Esophagus squamous epithelium (tissue), 4 donors: Measurements from ENCODE around the gene ARHGAP4.

Experiments
- CTCF ChIP-seq, 6 experiments: fragments of 450-650 bp in 4 of 6; fragments of 200-600 bp in 2 of 6; sonication (generic) in 2 of 6; IDR thresholded peaks; one replicate each; pipeline ENCODE4 v1.5.1; 2016 to 2019; ENCODE audit warnings: antibody characterized with exemption in 6 of 6, mild to moderate bottlenecking in 4 of 6, moderate library complexity in 4 of 6
- POLR2A ChIP-seq, 4 donors: fragments of 450-650 bp; IDR thresholded peaks; one replicate each; pipeline ENCODE4 v1.6.1; 2017; ENCODE audit warnings: antibody characterized with exemption in 4 of 4, mild to moderate bottlenecking in 4 of 4, moderate library complexity in 3 of 4

- TF ChIP-seq CTCF (IDR thresholded peaks at IDR 0.05) = peak in 1 of 6 experiments; percentile 5
- TF ChIP-seq POLR2A (IDR thresholded peaks at IDR 0.05) = peak in 1 of 4 donors; percentile 62
Measured at GRCh38 chrX:153972368-153973126, 46.5 kb upstream of the ARHGAP4 start, which contains the start of gene TMEM187.
